Activated CD8-positive, alpha-beta memory T cell treated with anti-CD3 and anti-CD28 coated beads, Interleukin-2, amount 10 ng/mL, durations not matched to agents 7 days and 5 days (primary cell): ENCODE data around the gene OR7D2. TPM values are rescaled to one million over a fixed set of nuclear protein-coding genes. Genes with fewer than 3 reads are reported as not detected.
"Not testable (repeated sequence)": the region's sequence is repeated elsewhere in the genome, so short reads cannot be mapped to it uniquely, and the experiment has no call there.

Experiments used
- ATAC-seq: fragments of 150-1000 bp; cut with Tn5 transposase; one replicate; pipeline ENCODE4 v1.10.0; 2021; ENCODE audit warnings: moderate library complexity
- CTCF ChIA-PET: fragments of 350-600 bp; sonication (Branson Sonifier 250); formaldehyde crosslinking; loops from one replicate; lab custom pipeline; 2021; ENCODE audit warnings: antibody characterized with exemption; lab: Charles Lee
- DNase-seq: peaks from one replicate; pipeline ENCODE4 v3.0.0-alpha.2; 2020
- H3K27ac Mint-ChIP-seq: one replicate; pipeline ENCODE4 v1.8.0; 2021; ENCODE audit warnings: mild to moderate bottlenecking, mixed read lengths
- H3K27me3 Mint-ChIP-seq: one replicate; pipeline ENCODE4 v1.8.0; 2021; ENCODE audit warnings: mixed read lengths
- H3K36me3 Mint-ChIP-seq: one replicate; pipeline ENCODE4 v1.8.0; 2021; ENCODE audit warnings: mild to moderate bottlenecking, mixed read lengths
- H3K4me1 Mint-ChIP-seq: one replicate; pipeline ENCODE4 v1.8.0; 2021; ENCODE audit warnings: mixed read lengths
- H3K4me3 Mint-ChIP-seq: one replicate; pipeline ENCODE4 v1.8.0; 2021; ENCODE audit warnings: mild to moderate bottlenecking, moderate library complexity, mixed read lengths
- H3K9me3 Mint-ChIP-seq: one replicate; pipeline ENCODE4 v1.8.0; 2022; ENCODE audit warnings: low read depth, mixed read lengths
- total RNA-seq, 2 experiments: library from RNA; stranded (reverse); gene quantifications; one replicate each; pipeline ENCODE4 v1.2.3, GENCODE V29; 2021

OR7D2 gene
- total RNA-seq, 2 experiments from 2014 or later, result not detected

GRCh38 chr19:9161427-9161826, 17.4 kb upstream of the OR7D2 start:
- CTCF ChIA-PET, result no interaction called here
- Mint-ChIP-seq H3K27me3 (no peaks in the 10 kb centered on the region), H3K9me3 (peaks cover 26% of the 10 kb centered on the region)

GRCh38 chr19:9165261-9165660, 13.5 kb upstream of the OR7D2 start:
- peaks cover 78% of the 10 kb centered on the region for H3K36me3 Mint-ChIP-seq
- no peaks in the 10 kb centered on the region for H3K27me3 Mint-ChIP-seq
- DNase-seq (no peak), ATAC-seq (no peak)
- H3K4me1 Mint-ChIP-seq, result no peaks in the 10 kb centered on the region
- CTCF ChIA-PET, result no interaction called here
- no peak overlapping the region for H3K4me3 Mint-ChIP-seq
- H3K27ac Mint-ChIP-seq, result no peak overlapping the region
- H3K9me3 Mint-ChIP-seq, result peaks cover 19% of the 10 kb centered on the region

More at GRCh38 chr19:9161427-9161826, 17.4 kb upstream of the OR7D2 start:
- no peak for ATAC-seq
- H3K4me3 Mint-ChIP-seq, result no peak overlapping the region
- H3K27ac Mint-ChIP-seq, result no peak overlapping the region
- DNase-seq, result no peak
- H3K36me3 Mint-ChIP-seq, result peaks cover 95% of the 10 kb centered on the region
- no peaks in the 10 kb centered on the region for H3K4me1 Mint-ChIP-seq

GRCh38 chr19:9166846-9167245, 11.9 kb upstream of the OR7D2 start:
- CTCF ChIA-PET, result no interaction called here
- Mint-ChIP-seq H3K27me3 (no peaks in the 10 kb centered on the region), H3K27ac (no peak overlapping the region), H3K4me1 (no peaks in the 10 kb centered on the region), H3K9me3 (peaks cover 6% of the 10 kb centered on the region), H3K4me3 (no peak overlapping the region), H3K36me3 (peaks cover 62% of the 10 kb centered on the region)
- no peak for ATAC-seq
- DNase-seq, result no peak

GRCh38 chr19:9171393-9171991, 7.3 kb upstream of the OR7D2 start:
- peaks cover 19% of the 10 kb centered on the region for H3K36me3 Mint-ChIP-seq
- CTCF ChIA-PET, result no interaction called here
- no peaks in the 10 kb centered on the region for H3K4me1 Mint-ChIP-seq
- H3K27ac Mint-ChIP-seq, result no peak overlapping the region
- ATAC-seq (no peak), DNase-seq (peak; percentile 7)
- H3K27me3 Mint-ChIP-seq, result no peaks in the 10 kb centered on the region
- no peak overlapping the region for H3K4me3 Mint-ChIP-seq
- no peaks in the 10 kb centered on the region for H3K9me3 Mint-ChIP-seq

- ATAC-seq (no peak), DNase-seq (no peak)
- Mint-ChIP-seq H3K36me3 (no peaks in the 10 kb centered on the region), H3K27me3 (no peaks in the 10 kb centered on the region), H3K27ac (no peak overlapping the region), H3K9me3 (peaks cover 3% of the 10 kb centered on the region), H3K4me1 (no peaks in the 10 kb centered on the region), H3K4me3 (no peak overlapping the region)
- CTCF ChIA-PET, result no interaction called here
Observed at GRCh38 chr19:9175326-9175725, 3.5 kb upstream of the OR7D2 start.

- Mint-ChIP-seq H3K27me3 (no peaks in the 10 kb centered on the region), H3K4me3 (no peak overlapping the region), H3K4me1 (no peaks in the 10 kb centered on the region), H3K9me3 (no peaks in the 10 kb centered on the region), H3K27ac (no peak overlapping the region), H3K36me3 (no peaks in the 10 kb centered on the region)
- CTCF ChIA-PET, result no interaction called here
- no peak for ATAC-seq
- DNase-seq, result peak; percentile 18
Observed at GRCh38 chr19:9183000-9183399, 4.2 kb downstream of the OR7D2 start.

- Mint-ChIP-seq H3K27me3 (no peaks in the 10 kb centered on the region), H3K36me3 (no peaks in the 10 kb centered on the region), H3K4me3 (no peak overlapping the region), H3K9me3 (peaks cover 5% of the 10 kb centered on the region), H3K27ac (no peak overlapping the region), H3K4me1 (no peaks in the 10 kb centered on the region)
- CTCF ChIA-PET, result interaction anchor here (0.6 kb wide), 1 partner anchor 98 kb away, joined by 3 read pairs; no protein-coding TSS in a partner anchor
- no peak for ATAC-seq
- no peak for DNase-seq
Observed at GRCh38 chr19:9187191-9187590, 8.4 kb downstream of the OR7D2 start.

GRCh38 chr19:9189535-9189934, 10.8 kb downstream of the OR7D2 start:
- Mint-ChIP-seq H3K4me3 (no peak overlapping the region), H3K9me3 (peaks cover 9% of the 10 kb centered on the region), H3K4me1 (no peaks in the 10 kb centered on the region), H3K27me3 (peaks cover 7% of the 10 kb centered on the region), H3K27ac (no peak overlapping the region), H3K36me3 (no peaks in the 10 kb centered on the region)
- ATAC-seq (no peak), DNase-seq (peak; percentile 3)
- CTCF ChIA-PET, result interaction anchor here (1.5 kb wide), 1 partner anchor 16 kb away, joined by 3 read pairs; no protein-coding TSS in a partner anchor

- H3K27ac Mint-ChIP-seq, H3K27me3 Mint-ChIP-seq, H3K4me1 Mint-ChIP-seq, H3K4me3 Mint-ChIP-seq, H3K9me3 Mint-ChIP-seq, DNase-seq, ATAC-seq, CTCF ChIA-PET, H3K36me3 Mint-ChIP-seq: not testable (repeated sequence)
Observed at GRCh38 chr19:9198044-9198443, 19.3 kb downstream of the OR7D2 start.

GRCh38 chr19:9205501-9206113, 26.8 kb downstream of the OR7D2 start:
- H3K36me3 Mint-ChIP-seq, result no peaks in the 10 kb centered on the region
- CTCF ChIA-PET, result interaction anchor here (0.6 to 2.2 kb wide), 13 partner anchors 17 to 613 kb away, joined by 3 to 11 read pairs (median 3); partner anchors contain the start of genes FBXL12, ZNF266 and ZNF846
- H3K9me3 Mint-ChIP-seq, result no peaks in the 10 kb centered on the region
- DNase-seq, result peak; percentile 73
- H3K27ac Mint-ChIP-seq, result no peak overlapping the region
- H3K4me3 Mint-ChIP-seq, result peak overlapping the region; percentile 52
- ATAC-seq, result peak; percentile 57
- H3K4me1 Mint-ChIP-seq, result no peaks in the 10 kb centered on the region
- peaks cover 7% of the 10 kb centered on the region for H3K27me3 Mint-ChIP-seq

- CTCF ChIA-PET, result interaction anchor here (0.6 kb wide), 1 partner anchor 361 kb away, joined by 4 read pairs; no protein-coding TSS in a partner anchor
Observed at GRCh38 chr19:9219489-9219888, 40.7 kb downstream of the OR7D2 start, which contains the start of gene OR7D4. OR7D4 (minus strand) TSS chr19:9219589; CDS start chr19:9214837, 4,752 bp downstream.

More at GRCh38 chr19:9219489-9219888, 40.7 kb downstream of the OR7D2 start, which contains the start of gene OR7D4:
- no peaks in the 10 kb centered on the region for H3K27me3 Mint-ChIP-seq
- H3K4me1 Mint-ChIP-seq, result no peaks in the 10 kb centered on the region
- H3K27ac Mint-ChIP-seq, result no peak within 1 kb of the TSS
- no peaks in the 10 kb centered on the region for H3K36me3 Mint-ChIP-seq
- DNase-seq (no peak), ATAC-seq (no peak)
- peaks cover 7% of the 10 kb centered on the region for H3K9me3 Mint-ChIP-seq
- H3K4me3 Mint-ChIP-seq, result no peak within 1 kb of the TSS
